Measurements from ENCODE around the gene AGXT.

DNA sequence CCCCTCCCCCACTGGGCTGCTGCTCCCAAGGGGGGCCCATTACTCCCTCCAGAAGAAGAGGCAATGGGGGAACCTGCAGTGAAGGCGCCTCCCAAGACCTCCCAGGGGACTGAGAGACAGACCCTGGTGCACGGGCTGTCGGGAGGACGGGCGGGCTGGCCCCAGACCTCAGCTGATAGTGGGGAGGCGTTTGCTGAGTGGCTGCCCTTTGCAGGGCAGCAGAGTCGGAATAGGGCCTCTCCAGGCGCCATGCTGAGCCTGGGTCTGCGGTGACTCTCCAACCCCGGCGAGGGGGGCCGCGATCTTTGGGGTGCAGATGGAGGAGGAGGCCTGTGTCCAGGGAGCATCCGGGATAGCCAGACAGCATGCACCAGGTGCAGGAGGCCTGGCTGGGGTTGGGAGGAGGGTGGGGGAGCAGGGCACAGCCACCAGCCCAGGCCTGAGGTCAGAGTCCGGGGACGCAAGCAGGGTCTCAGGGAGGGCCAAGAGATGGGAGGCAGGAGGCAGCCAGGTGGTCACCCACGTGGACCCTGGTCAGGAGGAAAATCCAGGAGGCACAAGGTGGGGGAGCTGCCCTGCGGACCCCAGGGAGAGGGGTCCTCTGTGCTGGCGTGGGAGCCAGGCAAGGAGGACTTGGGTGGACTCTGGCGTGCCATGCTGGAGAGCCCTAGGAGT lies 48.5 kb downstream of the AGXT start:
- TF ChIP-seq, protein P1, sequence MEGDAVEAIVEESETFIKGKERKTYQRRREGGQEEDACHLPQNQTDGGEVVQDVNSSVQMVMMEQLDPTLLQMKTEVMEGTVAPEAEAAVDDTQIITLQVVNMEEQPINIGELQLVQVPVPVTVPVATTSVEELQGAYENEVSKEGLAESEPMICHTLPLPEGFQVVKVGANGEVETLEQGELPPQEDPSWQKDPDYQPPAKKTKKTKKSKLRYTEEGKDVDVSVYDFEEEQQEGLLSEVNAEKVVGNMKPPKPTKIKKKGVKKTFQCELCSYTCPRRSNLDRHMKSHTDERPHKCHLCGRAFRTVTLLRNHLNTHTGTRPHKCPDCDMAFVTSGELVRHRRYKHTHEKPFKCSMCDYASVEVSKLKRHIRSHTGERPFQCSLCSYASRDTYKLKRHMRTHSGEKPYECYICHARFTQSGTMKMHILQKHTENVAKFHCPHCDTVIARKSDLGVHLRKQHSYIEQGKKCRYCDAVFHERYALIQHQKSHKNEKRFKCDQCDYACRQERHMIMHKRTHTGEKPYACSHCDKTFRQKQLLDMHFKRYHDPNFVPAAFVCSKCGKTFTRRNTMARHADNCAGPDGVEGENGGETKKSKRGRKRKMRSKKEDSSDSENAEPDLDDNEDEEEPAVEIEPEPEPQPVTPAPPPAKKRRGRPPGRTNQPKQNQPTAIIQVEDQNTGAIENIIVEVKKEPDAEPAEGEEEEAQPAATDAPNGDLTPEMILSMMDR (IDR thresholded peaks at IDR 0.05) = no peak
- TF ChIP-seq POLR2A (IDR thresholded peaks at IDR 0.05) = no peak

Data from thyroid gland (tissue), 4 donors.